Endothelial cell (in vitro differentiated cells): ENCODE results near the gene MOGAT1. TPM values are rescaled to one million over a fixed set of nuclear protein-coding genes. Genes with fewer than 3 reads are reported as not detected.

Experiments used
- DNase-seq: peaks from one replicate; pipeline ENCODE4 v3.0.0; 2021; ENCODE audit warnings: low spot score
- H3K27ac Mint-ChIP-seq: one replicate; pipeline ENCODE4 v1.8.0; 2021; ENCODE audit warnings: mixed read lengths, inconsistent platforms; ENCODE audit not compliant: unreplicated experiment
- H3K27me3 Mint-ChIP-seq: one replicate; pipeline ENCODE4 v1.8.0; 2021; ENCODE audit warnings: mild to moderate bottlenecking, moderate library complexity, mixed read lengths, inconsistent platforms; ENCODE audit not compliant: unreplicated experiment
- H3K36me3 Mint-ChIP-seq: one replicate; pipeline ENCODE4 v1.8.0; 2021; ENCODE audit warnings: mild to moderate bottlenecking, low read depth, mixed read lengths, inconsistent platforms; ENCODE audit not compliant: unreplicated experiment
- H3K4me1 Mint-ChIP-seq: one replicate; pipeline ENCODE4 v1.8.0; 2021; ENCODE audit warnings: mild to moderate bottlenecking, mixed read lengths, inconsistent platforms; ENCODE audit not compliant: unreplicated experiment
- H3K4me3 Mint-ChIP-seq: one replicate; pipeline ENCODE4 v1.8.0; 2021; ENCODE audit warnings: mild to moderate bottlenecking, mixed read lengths, inconsistent platforms; ENCODE audit not compliant: unreplicated experiment
- H3K9me3 Mint-ChIP-seq: one replicate; pipeline ENCODE4 v1.8.0; 2021; ENCODE audit warnings: mixed read lengths, inconsistent platforms; ENCODE audit not compliant: unreplicated experiment
- CTCF ChIP-seq: fragments of 200-600 bp; sonication (generic); IDR thresholded peaks from one replicate; pipeline ENCODE4 v1.5.0; 2021; ENCODE audit warnings: antibody characterized with exemption; ENCODE audit not compliant: unreplicated experiment
- total RNA-seq: library from RNA; stranded (reverse); fragmentation: NEBNext Ultra II Directional; extraction: Animal tissue kit (Norgen Biotek cat#: 25700); gene quantifications from one replicate; pipeline ENCODE4 v1.2.1, GENCODE V29; 2021; ENCODE audit not compliant: unreplicated experiment

Gene MOGAT1
- total RNA-seq, 1 donor from 2014 or later: 0.26 TPM

GRCh38 chr2:222655787-222656525 lies 15.5 kb upstream of the MOGAT1 start, which contains the start of gene FARSB:
FARSB (minus strand) TSS chr2:222656092; CDS start chr2:222656073, 19 bp downstream.
- no peaks in the 10 kb centered on the region for H3K9me3 Mint-ChIP-seq
- peak within 1 kb of the TSS; percentile 89 for H3K27ac Mint-ChIP-seq
- H3K27me3 Mint-ChIP-seq: no peaks in the 10 kb centered on the region
- H3K36me3 Mint-ChIP-seq: no peaks in the 10 kb centered on the region
- H3K4me1 Mint-ChIP-seq: peaks cover 14% of the 10 kb centered on the region
- no peak for TF ChIP-seq CTCF
- DNase-seq: peak; percentile 90
- H3K4me3 Mint-ChIP-seq: peak within 1 kb of the TSS; percentile 99

- Mint-ChIP-seq H3K4me3 (peak overlapping the region; percentile 99), H3K36me3 (no peaks in the 10 kb centered on the region), H3K27ac (peak overlapping the region; percentile 89), H3K27me3 (no peaks in the 10 kb centered on the region), H3K9me3 (no peaks in the 10 kb centered on the region), H3K4me1 (peaks cover 14% of the 10 kb centered on the region)
- no peak for TF ChIP-seq CTCF
- no peak for DNase-seq
Observed at GRCh38 chr2:222656526-222657446, 14.7 kb upstream of the MOGAT1 start.

GRCh38 chr2:222663479-222663878 lies 8.0 kb upstream of the MOGAT1 start:
- H3K9me3 Mint-ChIP-seq: no peaks in the 10 kb centered on the region
- no peak for DNase-seq
- H3K27ac Mint-ChIP-seq: no peak overlapping the region
- H3K36me3 Mint-ChIP-seq: no peaks in the 10 kb centered on the region
- peaks cover 3% of the 10 kb centered on the region for H3K4me1 Mint-ChIP-seq
- no peaks in the 10 kb centered on the region for H3K27me3 Mint-ChIP-seq
- TF ChIP-seq CTCF: no peak
- H3K4me3 Mint-ChIP-seq: no peak overlapping the region

GRCh38 chr2:222668494-222669154 lies 2.8 kb upstream of the MOGAT1 start:
- H3K27ac Mint-ChIP-seq: no peak overlapping the region
- H3K4me1 Mint-ChIP-seq: peaks cover 9% of the 10 kb centered on the region
- H3K9me3 Mint-ChIP-seq: no peaks in the 10 kb centered on the region
- H3K27me3 Mint-ChIP-seq: peaks cover 6% of the 10 kb centered on the region
- H3K36me3 Mint-ChIP-seq: no peaks in the 10 kb centered on the region
- TF ChIP-seq CTCF: no peak
- H3K4me3 Mint-ChIP-seq: no peak overlapping the region
- no peak for DNase-seq
